Activated CD8-positive, alpha-beta memory T cell treated with anti-CD3 and anti-CD28 coated beads for 48 hours (primary cell): Measurements from ENCODE around the gene ARSJ.
"Not testable (repeated sequence)": the region's sequence is repeated elsewhere in the genome, so short reads cannot be mapped to it uniquely, and the experiment has no call there.

Source experiments
- DNase-seq, 3 experiments: peaks; one replicate each; pipeline ENCODE4 v3.0.0-alpha.2; 2020; ENCODE audit warnings: low read depth in 2 of 3, low spot score in 2 of 3

ARSJ gene

DNA sequence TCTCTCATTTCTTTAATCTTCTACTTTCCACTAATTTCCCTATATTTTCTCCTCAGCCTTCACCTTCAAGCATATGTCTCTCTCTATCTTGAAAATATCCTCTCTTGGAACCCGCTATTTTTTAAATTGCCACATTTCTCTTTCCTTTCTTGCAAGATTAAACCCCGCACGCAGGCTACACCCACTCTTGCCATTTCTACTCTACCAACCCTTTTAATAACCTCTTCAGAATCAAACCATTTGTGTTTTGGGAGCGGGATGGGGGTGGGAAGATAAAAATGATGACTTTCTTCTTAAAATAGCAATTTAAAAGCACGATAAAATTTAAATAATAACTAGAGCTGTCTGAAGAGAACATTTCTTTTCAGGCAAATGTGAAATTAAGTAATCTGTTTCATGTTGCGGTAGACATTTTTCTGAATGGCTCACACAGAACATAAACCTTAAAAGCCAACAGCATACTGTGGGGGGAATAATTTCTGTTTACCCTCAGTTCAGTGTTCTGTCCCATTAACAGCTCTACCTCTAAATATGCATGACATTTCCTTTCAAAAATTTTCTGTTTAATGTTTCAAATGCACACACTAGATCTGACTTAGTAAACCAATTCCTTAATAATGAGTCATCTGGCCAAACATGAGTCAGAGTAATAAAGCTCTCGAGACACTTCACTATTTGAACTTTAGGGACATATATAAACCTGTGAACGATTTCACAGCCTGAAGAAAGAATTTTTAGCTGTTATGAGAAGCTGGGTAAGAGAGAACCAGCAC lies 20.5 kb downstream of the ARSJ start:
- no peak for DNase-seq

GRCh38 chr4:113957956-113958355 lies 21.5 kb downstream of the ARSJ start:
- DNase-seq: no peak

DNA sequence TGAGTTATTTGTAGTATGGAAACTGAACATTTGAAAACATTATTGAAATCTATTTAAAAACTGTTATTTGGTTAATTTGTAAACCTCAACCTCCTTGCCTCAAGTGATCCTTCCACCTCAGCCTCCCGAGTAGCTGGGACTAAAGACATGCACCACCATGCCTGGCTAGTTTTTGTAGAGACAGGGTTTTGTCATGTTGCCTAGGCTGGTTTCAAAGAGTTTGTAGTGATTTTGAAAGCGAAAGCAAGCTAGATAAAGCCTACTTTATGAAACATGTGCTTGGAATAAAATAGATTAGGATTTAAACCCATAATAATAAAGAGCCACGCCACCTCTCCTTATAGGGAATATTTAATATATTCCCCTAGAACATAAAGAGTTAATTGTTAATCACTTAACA lies 23.5 kb downstream of the ARSJ start:
- DNase-seq: no peak

DNA sequence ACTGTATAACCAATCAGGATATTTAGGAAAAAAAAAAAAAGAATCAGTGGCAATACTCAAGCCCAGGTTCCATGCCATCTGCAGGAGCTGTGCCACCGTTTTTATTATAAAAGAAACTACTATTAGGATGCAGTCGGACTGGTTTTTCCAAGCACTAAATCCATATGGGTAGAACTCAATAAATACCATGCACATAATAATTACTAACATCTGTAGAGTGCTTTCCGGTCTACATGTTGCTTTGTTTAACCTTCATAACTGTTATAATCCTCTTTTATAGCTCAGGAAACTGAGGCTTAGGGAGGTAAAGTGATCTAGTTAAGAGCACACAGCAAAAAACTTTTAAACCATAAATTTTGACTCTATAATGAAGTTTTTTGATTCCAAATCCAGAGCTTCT lies 24.0 kb downstream of the ARSJ start:
- no peak for DNase-seq

DNA sequence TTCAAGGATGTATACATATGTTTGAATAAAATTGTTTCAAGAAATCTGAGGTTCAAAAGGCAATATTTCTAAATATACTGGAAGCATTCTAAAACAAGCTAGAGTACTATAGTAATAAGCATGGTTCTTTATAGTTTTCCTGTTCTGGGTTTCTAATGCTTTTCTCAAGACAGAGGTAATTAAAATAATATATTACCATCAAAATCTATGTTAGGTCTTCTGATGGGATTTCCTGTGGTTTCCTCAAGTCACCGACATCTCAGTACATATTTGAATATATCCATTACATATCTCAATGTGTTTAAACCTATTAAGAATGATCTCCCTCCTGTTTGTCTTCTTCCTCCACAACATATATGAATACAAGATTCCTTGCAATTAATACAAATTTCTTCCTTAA lies 25.6 kb downstream of the ARSJ start:
- DNase-seq: no peak

DNA sequence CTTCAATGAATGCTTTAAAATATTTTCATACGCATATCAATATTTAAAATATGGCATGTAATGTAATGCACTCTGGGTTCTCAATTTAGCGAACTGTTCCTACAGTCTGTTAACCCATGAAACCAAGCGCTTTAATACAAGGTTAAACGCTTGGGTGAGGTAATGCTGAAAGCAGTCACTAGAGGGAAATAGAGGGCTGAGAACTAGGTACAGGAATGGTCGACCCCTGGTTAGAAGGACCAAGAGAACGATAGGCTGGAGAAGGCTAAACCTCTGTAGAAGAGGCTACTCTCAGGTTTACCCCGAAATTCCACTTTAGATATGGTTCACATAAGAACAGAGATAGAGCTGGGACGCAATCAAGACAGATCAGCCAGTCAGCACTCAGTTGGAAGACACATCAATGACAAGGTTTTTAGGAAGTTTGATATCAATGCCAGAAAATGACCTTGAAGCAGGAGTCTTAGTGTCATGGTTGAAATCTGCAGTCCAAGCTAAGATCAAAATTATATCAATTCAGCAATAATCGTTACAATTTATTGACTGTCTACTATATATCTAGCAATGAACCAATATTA lies 26.9 kb downstream of the ARSJ start:
- peak in 1 of 3 experiments; percentile 14 for DNase-seq

DNA sequence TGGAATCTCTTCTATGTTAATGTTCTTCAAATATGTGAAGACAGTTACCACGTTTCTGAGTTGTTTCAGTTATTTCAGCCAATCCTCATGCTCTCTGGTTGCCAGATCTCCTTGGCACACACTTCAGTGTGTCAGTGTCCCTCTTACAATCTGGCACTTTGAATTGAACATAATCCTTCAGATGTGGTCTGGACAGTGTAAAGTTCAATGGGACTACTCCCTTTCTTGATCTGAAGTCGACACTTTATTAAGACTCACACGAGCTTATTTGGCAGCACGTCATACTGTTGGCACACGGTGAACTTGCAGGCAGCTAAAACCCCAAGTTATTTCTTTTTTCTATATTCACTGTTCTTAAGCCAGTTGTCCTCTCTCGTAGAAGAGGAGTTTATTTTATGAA lies 28.2 kb downstream of the ARSJ start:
- no peak for DNase-seq

DNA sequence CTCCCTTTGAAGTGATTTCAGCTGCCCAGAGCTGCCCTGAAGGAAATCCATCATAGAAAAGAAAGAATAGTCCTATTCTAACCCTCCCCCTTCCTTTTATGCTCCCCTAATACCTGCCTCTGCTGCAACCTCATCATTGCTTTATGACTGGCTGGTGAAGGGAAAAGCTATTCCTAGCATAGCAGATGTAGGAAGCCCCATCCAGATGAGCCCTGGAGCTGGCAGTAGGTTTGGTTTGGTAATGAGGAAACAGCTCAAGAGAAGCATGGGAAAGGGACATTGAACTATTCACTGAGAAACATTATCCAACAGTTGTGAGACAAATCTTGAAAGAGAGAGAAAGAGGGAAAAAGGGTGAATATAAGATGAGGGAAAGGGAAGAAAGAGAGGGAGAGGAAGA lies 29.2 kb downstream of the ARSJ start:
- no peak for DNase-seq

- DNase-seq: no peak
Observed at GRCh38 chr4:113947484-113947883, 32.0 kb downstream of the ARSJ start.

DNA sequence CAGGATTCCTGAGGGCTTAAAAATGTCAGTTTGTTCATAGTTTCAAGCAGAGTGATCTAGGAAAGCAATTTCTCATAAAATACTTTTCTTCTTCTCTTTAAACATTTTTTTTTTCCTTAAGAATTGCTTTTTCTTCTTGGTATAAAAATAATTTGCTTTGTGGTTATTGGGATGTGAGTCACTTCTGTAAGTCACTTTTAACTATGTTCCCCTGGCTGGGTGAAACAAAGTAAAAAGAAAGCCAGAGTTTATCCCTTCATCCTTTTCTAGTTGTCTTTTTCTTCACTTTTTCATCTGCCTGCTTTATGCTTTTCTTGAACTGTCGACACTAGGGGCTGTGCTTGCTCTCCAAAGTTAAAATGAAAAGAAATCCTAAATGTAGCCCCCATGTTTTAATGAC lies 33.5 kb downstream of the ARSJ start:
- no peak for DNase-seq

DNA sequence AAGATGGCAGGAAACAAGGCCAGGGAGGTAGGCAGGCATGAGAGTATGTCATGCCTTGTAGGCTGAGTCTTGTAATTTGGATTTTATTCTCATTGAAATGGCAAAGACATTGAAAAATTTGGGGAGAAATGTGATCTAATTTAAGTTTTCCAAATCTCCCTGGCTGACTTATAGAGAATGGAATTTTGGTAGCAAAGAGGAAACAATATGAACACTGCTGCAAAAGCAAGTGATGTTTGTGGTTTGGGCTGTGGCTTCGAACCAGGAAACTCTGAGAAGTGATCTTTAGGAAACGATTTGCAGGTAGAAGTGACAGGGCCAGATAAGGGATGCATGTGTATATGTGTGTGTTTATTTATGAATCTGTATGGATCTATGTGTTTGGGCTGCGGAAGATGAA lies 35.6 kb downstream of the ARSJ start:
- no peak for DNase-seq

- no peak for DNase-seq
Observed at GRCh38 chr4:113943085-113943484, 36.4 kb downstream of the ARSJ start.

DNA sequence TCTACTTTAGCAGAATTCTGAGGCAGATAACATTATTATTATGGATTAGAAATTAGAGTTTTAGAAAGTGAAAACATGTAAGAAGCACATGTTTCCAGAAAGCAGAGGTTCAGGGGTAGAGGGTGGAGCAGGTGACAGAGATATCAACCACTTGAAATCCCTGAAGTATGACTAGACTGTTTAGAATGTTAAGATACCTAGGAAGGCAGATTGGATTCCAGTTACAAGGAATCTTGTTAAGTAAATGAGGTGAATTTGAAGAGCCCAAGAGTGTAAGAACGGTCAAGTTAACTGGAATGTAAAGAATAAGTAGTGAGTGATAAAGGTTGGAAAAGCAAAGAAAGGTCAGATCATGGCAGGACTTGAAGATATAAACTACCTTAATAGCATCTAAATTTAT lies 37.6 kb downstream of the ARSJ start:
- DNase-seq: no peak

DNA sequence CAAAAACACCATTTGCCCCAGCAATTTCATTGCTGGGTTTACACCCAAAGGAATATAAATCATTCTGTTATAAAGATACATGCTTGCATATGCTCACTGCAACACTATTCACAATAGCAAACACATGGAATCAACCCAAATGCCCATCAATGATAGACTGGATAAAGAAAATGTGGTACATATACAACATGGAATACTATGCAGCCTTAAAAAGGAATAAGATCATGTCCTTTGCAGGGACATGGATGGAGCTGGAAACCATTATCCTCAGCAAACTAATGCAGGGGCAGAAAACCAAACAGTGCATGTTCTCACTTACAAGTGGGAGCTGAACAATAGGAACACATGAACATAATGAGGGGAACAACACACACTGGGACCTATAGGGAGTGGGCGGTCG lies 39.3 kb downstream of the ARSJ start:
- not testable (repeated sequence) for DNase-seq

DNA sequence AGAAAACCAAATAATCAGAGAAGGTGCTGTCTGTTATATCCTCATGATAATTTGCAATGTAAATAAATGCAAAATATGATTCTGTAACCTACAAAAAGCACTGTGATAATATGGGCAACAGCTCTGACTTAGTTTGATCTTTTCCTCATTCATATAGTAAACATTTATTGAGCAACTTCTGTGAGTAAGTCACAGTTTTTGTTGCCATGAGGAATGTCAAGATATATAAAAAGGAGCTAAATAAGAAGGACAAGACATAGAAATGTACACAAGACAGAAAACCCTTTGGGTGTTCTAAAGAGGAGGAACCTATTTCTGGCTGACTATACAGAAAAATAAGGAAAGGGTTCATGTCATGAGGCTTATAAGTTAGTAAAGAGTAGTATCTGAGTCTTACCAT lies 44.3 kb downstream of the ARSJ start:
- no peak for DNase-seq

- not testable (repeated sequence) for DNase-seq
Observed at GRCh38 chr4:113924706-113925105, 54.7 kb downstream of the ARSJ start.

DNA sequence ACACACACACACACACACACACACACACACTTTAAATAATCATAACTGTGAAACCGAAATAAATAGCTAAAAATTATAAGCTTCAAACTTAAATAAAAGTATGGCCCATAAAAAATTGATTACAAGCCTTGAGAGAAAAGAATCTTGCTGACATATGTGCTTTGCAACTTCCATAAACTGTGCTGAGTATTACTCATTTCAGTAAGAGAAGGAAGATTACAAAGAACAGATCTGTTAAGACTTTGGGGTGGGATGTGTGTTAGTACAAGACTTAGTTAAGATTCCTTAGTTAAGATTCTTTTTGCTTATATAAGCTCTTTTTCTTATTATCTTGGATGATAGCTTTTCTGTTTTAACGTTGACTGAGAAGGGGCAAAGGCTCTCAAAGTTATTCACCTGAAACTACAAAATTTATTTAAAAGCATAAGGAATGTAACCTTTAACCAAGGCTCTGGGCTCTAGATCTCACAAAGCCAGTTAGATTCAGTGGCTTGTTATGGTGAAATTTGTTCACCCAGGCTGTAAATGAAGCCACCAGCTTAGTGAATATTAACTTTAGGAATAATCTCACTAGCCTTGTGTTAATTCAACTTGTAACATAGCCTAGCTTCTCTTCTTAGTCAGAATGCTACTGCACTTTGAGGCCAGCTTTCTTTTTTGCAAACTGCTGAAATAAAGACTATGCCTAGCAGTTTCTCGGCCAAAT lies 58.2 kb downstream of the ARSJ start:
- no peak for DNase-seq

DNA sequence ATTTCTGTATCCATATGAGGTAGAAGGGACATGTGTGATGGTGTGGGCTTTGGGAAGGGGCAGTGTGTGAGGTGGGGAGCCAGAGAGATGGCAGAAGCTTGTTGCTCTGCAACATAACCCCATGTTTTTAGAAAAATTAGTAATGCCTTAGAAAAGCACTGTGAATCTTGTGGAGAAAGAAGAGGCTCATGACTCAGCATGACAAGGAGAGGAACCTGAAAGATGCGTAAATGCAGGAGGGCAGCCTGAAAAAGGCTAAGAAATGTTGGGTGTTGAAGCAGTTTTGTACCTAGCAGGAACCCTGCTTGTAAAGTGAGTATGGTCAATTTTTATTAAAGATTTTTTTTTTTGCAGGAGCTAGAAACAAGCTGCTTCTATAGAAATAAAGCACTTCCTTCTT lies 59.8 kb downstream of the ARSJ start:
- no peak for DNase-seq

- DNase-seq: no peak
Observed at GRCh38 chr4:113919145-113919544, 60.3 kb downstream of the ARSJ start.

- DNase-seq: no peak
Observed at GRCh38 chr4:113908829-113909228, 70.6 kb downstream of the ARSJ start.

DNA sequence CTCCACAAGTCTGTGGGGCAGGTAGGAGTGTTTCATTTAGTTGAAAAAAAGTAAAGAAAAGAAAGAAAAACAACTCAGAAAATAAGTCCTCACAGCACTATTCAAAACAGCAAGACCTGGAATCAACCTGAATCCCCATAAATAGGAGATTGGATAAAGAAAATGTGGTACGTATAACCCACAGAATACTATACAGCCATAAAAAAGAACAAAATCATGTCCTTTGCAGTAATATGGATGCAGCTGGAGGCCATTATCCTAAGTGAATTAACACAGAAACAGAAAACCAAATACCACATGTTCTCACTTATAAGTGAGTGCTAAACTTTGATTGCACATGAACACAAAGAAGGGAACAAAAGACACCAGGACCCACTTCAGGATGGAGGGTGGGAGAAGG lies 71.9 kb downstream of the ARSJ start:
- DNase-seq: no peak

DNA sequence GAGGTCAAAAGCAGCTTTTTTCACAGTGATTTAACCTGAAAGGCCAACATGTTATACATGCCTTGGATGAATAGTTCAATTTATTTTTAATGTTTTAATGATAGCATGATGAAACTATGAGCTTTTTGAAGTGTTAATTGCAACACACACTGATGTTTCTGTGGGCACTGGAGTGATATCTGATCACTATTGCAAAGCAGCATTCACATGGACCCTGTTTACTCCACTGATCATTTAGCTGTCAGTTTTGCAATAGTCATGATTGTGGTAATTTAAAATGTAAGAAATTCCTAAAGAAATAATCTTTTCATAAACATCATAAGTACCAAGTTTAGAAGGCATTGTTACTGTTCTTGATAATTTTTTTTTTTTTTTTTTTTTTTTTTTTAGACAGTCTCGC lies 74.1 kb downstream of the ARSJ start:
- no peak for DNase-seq

- DNase-seq: no peak
Observed at GRCh38 chr4:113904877-113905276, 74.6 kb downstream of the ARSJ start.
